Activated naive CD4-positive, alpha-beta T cell treated with anti-CD3 and anti-CD28 coated beads for 36 hours (primary cell): ENCODE results near the gene PPARGC1A. TPM values are rescaled to one million over a fixed set of nuclear protein-coding genes. Genes with fewer than 3 reads are reported as not detected.

Experiments
- CTCF ChIA-PET: fragments of 350-600 bp; sonication (Branson Sonifier 250); formaldehyde crosslinking; loops from one replicate; lab custom pipeline; 2021; ENCODE audit warnings: antibody characterized with exemption; lab: Charles Lee
- DNase-seq: peaks from one replicate; pipeline ENCODE4 v3.0.0-alpha.2; 2020
- H3K27ac Mint-ChIP-seq: one replicate; pipeline ENCODE4 v1.8.0; 2021; ENCODE audit warnings: mild to moderate bottlenecking, mixed read lengths
- H3K27me3 Mint-ChIP-seq: one replicate; pipeline ENCODE4 v1.8.0; 2021; ENCODE audit warnings: low read depth, mixed read lengths
- H3K36me3 Mint-ChIP-seq: one replicate; pipeline ENCODE4 v1.8.0; 2021; ENCODE audit warnings: low read depth, mixed read lengths
- H3K4me1 Mint-ChIP-seq: one replicate; pipeline ENCODE4 v1.8.0; 2021; ENCODE audit warnings: low read depth, mixed read lengths
- H3K4me3 Mint-ChIP-seq: one replicate; pipeline ENCODE4 v1.8.0; 2021; ENCODE audit warnings: mild to moderate bottlenecking, moderate library complexity, mixed read lengths
- H3K9me3 Mint-ChIP-seq: one replicate; pipeline ENCODE4 v1.8.0; 2021; ENCODE audit warnings: mixed read lengths
- intact Hi-C: fragments of 100-400 bp; cut with micrococcal nuclease; formaldehyde crosslinking; loops from one replicate; pipeline ENCODE4 v1.15.1; 2023
- total RNA-seq, 2 experiments: library from RNA; stranded (reverse); gene quantifications; one replicate each; pipeline ENCODE4 v1.2.3, GENCODE V29; 2021

Gene PPARGC1A
- total RNA-seq, 2 experiments from 2014 or later = not detected

DNA sequence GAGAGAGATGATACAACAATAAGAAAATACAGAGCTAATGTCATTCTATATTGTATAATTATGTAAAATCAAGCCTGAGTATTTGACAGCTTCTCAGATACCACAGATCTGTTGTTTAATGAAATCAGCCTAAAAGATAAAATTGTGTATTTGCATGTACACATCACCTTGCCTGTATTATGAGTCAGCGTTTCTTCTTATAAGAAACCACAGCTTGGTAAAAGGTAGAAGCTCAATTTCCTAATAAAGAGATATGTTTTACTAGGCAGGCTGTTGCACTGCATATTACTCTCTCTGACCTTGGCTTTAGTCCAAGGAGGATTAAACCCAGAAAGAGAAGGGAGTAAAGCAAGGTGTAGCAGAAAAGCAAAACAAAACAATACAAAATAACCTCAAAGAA lies 121.3 kb downstream of the PPARGC1A start:
- intact Hi-C loops = no loop called here
- no peak overlapping the region for H3K27ac Mint-ChIP-seq
- no peak for DNase-seq
- CTCF ChIA-PET = no interaction called here
- H3K4me3 Mint-ChIP-seq = no peak overlapping the region
- H3K27me3 Mint-ChIP-seq = peaks cover 3% of the 10 kb centered on the region
- H3K9me3 Mint-ChIP-seq = no peaks in the 10 kb centered on the region
- no peaks in the 10 kb centered on the region for H3K4me1 Mint-ChIP-seq
- H3K36me3 Mint-ChIP-seq = no peaks in the 10 kb centered on the region

DNA sequence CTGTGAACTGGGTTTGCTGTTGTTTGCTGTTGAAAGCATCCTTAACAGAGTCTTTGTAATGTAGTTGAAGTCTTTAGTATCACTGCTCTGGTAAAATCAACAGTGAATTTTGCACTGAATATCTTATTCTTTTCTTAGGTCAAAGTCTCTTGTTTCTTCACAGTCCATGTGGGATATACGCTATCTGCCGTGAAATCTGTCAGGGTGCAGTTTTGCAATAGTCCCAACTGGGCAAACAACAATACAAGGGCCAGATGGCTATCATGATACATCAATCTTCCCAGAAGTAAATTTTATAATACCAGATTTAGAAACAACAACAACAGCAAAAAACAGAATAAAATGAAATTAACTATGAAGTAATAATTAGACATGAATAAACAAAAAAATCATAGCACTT lies 123.5 kb downstream of the PPARGC1A start:
- Mint-ChIP-seq H3K27ac (no peak overlapping the region), H3K4me1 (no peaks in the 10 kb centered on the region), H3K36me3 (no peaks in the 10 kb centered on the region), H3K9me3 (no peaks in the 10 kb centered on the region), H3K27me3 (peaks cover 1% of the 10 kb centered on the region), H3K4me3 (no peak overlapping the region)
- no peak for DNase-seq
- CTCF ChIA-PET = no interaction called here
- intact Hi-C loops = no loop called here

DNA sequence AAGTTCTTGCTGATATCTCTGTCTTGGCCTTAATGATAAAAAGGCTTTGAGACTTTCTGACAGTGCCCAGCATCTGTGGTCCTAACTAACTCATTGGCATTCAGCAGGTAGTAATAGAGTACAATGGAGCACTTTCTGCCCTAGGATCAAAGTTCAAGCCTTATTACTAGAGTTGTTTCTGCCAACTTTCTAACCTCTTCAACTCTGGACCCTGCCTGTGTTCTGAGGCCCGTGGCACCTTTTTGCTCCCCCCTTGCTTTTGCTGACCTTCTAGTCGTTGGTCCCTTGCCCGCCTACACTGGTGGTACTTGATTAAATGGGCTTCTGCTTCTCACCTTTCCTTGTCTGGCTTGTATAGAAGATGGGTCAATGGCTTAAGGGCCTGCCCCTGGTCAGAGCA lies 126.3 kb downstream of the PPARGC1A start:
- H3K27ac Mint-ChIP-seq = no peak overlapping the region
- H3K9me3 Mint-ChIP-seq = no peaks in the 10 kb centered on the region
- CTCF ChIA-PET = no interaction called here
- intact Hi-C loops = no loop called here
- no peaks in the 10 kb centered on the region for H3K36me3 Mint-ChIP-seq
- H3K4me3 Mint-ChIP-seq = no peak overlapping the region
- H3K27me3 Mint-ChIP-seq = peaks cover 2% of the 10 kb centered on the region
- H3K4me1 Mint-ChIP-seq = no peaks in the 10 kb centered on the region
- DNase-seq = no peak

DNA sequence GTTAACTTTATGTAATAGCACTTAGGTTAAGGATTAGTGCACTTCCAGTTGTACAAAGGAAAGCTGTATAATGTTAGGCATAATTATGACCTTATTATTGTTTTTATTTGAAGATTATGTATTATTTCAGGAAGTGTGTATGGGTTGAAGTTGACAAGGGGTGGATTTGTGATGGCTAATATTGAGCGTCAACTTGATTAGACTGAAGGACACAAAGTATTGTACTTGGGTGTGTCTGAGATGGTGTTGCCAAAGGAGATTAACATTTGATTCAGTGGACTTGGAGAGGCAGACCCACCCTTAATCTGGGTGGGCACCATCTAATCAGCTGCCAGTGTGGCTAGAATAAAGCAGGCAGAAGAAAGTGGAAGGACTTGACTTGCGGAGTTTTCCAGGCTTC lies 127.3 kb downstream of the PPARGC1A start:
- Mint-ChIP-seq H3K9me3 (no peaks in the 10 kb centered on the region), H3K27me3 (peaks cover 2% of the 10 kb centered on the region), H3K4me3 (no peak overlapping the region), H3K27ac (no peak overlapping the region), H3K4me1 (no peaks in the 10 kb centered on the region), H3K36me3 (no peaks in the 10 kb centered on the region)
- intact Hi-C loops = no loop called here
- CTCF ChIA-PET = no interaction called here
- DNase-seq = no peak

DNA sequence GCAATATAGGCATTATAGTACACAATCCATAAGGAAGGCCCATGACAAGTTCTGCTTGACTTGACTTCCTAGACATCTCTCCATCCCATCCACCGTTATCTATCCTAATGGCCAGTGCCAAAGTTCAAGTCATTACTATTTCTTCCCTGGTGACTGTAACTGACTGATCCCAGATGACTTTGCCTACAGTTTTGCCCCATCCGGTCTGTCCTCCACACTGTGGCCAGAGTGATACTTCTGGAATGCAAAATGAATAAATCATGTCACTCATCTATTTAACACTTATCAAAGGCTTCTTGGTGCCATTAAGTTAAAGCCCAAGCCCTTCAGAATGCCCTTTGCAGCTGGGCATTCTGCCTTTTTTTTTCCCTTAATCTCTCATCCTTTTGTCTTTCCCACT lies 130.8 kb downstream of the PPARGC1A start:
- H3K27ac Mint-ChIP-seq = no peak overlapping the region

DNA sequence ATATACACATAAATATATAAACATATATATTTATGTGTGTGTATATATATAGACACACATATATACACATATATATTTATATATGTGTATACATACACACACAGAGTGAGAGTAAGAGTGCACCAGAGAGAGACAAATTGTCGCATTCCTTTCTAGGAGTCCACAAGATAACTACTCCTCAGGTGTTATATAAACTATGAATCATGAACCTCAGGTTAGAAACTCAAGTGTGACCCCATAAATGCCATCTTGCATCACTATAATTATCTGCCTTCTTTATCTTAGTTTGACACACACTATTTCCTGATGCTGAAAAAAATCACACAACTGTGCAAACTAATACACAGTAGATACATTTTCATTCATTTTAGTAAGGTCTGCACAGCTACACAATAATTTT lies 135.2 kb downstream of the PPARGC1A start:
- intact Hi-C loops = no loop called here
- CTCF ChIA-PET = no interaction called here
- DNase-seq = no peak
- Mint-ChIP-seq H3K36me3 (no peaks in the 10 kb centered on the region), H3K9me3 (no peaks in the 10 kb centered on the region), H3K4me3 (no peak overlapping the region), H3K27me3 (peaks cover under 1% of the 10 kb centered on the region), H3K4me1 (no peaks in the 10 kb centered on the region), H3K27ac (no peak overlapping the region)

More for the DNA sequence above, 130.8 kb downstream of the PPARGC1A start:
- DNase-seq = no peak
- Mint-ChIP-seq H3K4me3 (no peak overlapping the region), H3K36me3 (no peaks in the 10 kb centered on the region), H3K9me3 (no peaks in the 10 kb centered on the region), H3K4me1 (no peaks in the 10 kb centered on the region), H3K27me3 (peaks cover 2% of the 10 kb centered on the region)
- CTCF ChIA-PET = interaction anchor here (0.6 kb wide), 1 partner anchor 516 kb away, joined by 3 read pairs; no protein-coding TSS in a partner anchor
- intact Hi-C loops = no loop called here

DNA sequence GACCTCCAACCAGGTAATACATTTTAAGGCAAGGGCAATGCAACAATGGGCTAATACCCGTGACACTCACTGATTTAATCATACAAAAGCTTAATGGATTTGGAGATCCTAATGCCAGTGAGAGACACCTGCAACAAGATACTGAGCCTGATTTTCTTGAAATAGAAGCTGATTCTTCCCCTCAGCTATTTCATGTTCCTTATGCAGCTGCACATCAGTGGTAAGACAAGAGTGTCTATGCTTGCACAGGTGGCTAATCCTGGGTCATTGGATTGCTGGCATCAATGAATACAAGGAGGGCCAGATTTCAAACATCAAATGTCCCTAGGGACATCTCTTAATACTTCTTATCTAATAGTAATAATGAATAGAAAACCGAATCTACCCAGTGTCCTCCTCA lies 139.7 kb downstream of the PPARGC1A start:
- intact Hi-C loops = no loop called here
- CTCF ChIA-PET = no interaction called here
- H3K36me3 Mint-ChIP-seq = no peaks in the 10 kb centered on the region
- no peaks in the 10 kb centered on the region for H3K9me3 Mint-ChIP-seq
- H3K27ac Mint-ChIP-seq = no peak overlapping the region
- no peak overlapping the region for H3K4me3 Mint-ChIP-seq
- H3K4me1 Mint-ChIP-seq = no peaks in the 10 kb centered on the region
- no peak for DNase-seq
- peaks cover 2% of the 10 kb centered on the region for H3K27me3 Mint-ChIP-seq

DNA sequence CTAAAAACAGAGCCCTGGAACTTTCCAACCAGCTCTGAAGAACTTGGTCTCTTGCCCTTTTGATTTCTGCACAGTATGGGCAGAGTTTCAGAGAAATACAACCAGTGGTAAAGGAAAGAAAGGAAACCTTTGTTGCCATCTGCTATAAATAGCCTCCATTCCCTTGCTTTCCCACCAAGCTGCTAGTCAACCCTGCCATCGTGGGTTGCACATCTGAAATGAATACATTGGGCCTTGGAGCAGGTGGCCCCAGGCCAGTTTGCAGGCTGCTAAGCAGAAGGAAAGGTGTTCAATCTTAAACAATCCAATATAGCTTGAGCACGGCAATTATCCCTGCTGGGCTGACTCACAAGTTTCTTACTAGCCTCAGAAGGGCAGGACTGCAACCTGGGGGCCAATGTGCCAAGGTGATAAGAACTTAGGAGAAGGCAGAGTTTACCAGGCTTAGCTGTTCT lies 142.5 kb downstream of the PPARGC1A start:
- H3K4me3 Mint-ChIP-seq = no peak overlapping the region
- H3K36me3 Mint-ChIP-seq = no peaks in the 10 kb centered on the region
- intact Hi-C loops = no loop called here
- no peaks in the 10 kb centered on the region for H3K4me1 Mint-ChIP-seq
- no peak overlapping the region for H3K27ac Mint-ChIP-seq
- CTCF ChIA-PET = no interaction called here
- no peak for DNase-seq
- H3K27me3 Mint-ChIP-seq = peaks cover 2% of the 10 kb centered on the region
- no peaks in the 10 kb centered on the region for H3K9me3 Mint-ChIP-seq

DNA sequence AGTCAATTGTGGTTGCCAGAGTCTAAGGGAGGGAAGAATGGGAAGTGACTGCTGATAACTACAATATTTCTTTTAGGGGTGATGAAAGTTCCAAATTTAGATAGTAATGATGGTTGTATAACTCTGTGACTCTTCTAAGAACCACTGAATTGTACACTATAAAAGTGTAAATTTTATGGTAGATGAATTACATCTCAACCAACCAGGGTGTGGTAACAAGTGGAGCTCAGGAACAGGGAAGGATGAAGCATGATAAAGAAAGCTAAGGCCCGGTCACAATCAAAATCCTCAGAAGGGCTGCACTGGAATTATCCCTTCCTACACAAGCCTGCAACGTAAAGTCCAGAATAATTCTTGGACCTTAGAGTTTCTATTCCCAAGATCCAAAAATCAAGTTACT lies 143.2 kb downstream of the PPARGC1A start:
- CTCF ChIA-PET = no interaction called here
- intact Hi-C loops = no loop called here
- H3K9me3 Mint-ChIP-seq = no peaks in the 10 kb centered on the region

DNA sequence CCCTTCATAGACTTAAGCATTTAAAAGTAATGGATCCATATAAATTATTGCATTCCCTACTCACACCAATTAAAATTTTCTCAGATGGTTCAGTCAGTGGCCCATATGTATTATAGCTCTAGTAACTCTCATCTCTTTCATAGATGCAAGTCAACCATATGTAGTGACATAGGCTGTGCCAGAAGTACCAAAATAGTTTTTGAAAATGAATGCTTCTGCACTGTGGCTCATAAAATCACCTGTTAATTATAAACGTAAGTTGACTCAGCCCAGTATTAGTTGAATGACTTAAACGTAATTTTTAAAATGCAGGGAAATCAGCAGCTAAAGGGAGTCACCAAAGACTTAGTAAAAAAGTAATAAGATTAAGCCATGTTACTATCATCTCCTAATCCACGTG lies 143.8 kb downstream of the PPARGC1A start:
- H3K36me3 Mint-ChIP-seq = no peaks in the 10 kb centered on the region
- no peak overlapping the region for H3K27ac Mint-ChIP-seq
- DNase-seq = no peak
- H3K9me3 Mint-ChIP-seq = no peaks in the 10 kb centered on the region
- intact Hi-C loops = no loop called here
- H3K27me3 Mint-ChIP-seq = peaks cover 2% of the 10 kb centered on the region
- CTCF ChIA-PET = interaction anchor here (0.6 kb wide), 1 partner anchor 13 kb away, joined by 5 read pairs; no protein-coding TSS in a partner anchor
- H3K4me1 Mint-ChIP-seq = no peaks in the 10 kb centered on the region
- no peak overlapping the region for H3K4me3 Mint-ChIP-seq

More for the DNA sequence above, 143.2 kb downstream of the PPARGC1A start:
- no peak for DNase-seq
- no peaks in the 10 kb centered on the region for H3K4me1 Mint-ChIP-seq
- H3K4me3 Mint-ChIP-seq = no peak overlapping the region
- peaks cover 2% of the 10 kb centered on the region for H3K27me3 Mint-ChIP-seq
- no peaks in the 10 kb centered on the region for H3K36me3 Mint-ChIP-seq
- H3K27ac Mint-ChIP-seq = no peak overlapping the region

DNA sequence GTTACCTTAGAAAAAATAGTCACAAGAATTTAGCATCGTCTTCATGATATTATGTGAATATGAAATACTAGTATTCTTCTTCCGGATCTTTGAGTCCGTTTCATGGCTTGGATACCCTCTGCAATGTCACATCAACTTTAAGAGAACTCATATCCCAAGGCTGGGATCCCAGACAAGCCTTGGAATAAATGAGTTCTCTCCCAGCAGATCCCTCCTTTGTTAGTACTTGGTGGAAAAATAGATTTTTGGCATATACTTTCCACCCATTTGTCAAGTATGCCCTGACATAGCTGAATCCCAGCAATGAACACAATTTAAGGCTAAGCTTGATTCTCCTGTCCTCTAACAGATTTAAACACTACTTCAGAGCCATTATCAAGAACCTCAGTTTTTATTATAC lies 144.5 kb downstream of the PPARGC1A start:
- Mint-ChIP-seq H3K36me3 (no peaks in the 10 kb centered on the region), H3K4me1 (no peaks in the 10 kb centered on the region), H3K27ac (no peak overlapping the region), H3K4me3 (no peak overlapping the region), H3K9me3 (no peaks in the 10 kb centered on the region), H3K27me3 (peaks cover 2% of the 10 kb centered on the region)
- DNase-seq = no peak
- intact Hi-C loops = no loop called here
- CTCF ChIA-PET = interaction anchor here (0.6 kb wide), 1 partner anchor 12 kb away, joined by 5 read pairs; no protein-coding TSS in a partner anchor
